HAP-1 (cell line): ENCODE results near the gene LGR5.

ENCODE experiments used
- DNase-seq, 2 experiments: peaks; one replicate each; pipeline ENCODE4 v3.0.0-alpha.2; 2016 to 2020; ENCODE audit warnings: low spot score in 2 of 2
- H3K27me3 ChIP-seq: fragments of 250-450 bp; sonication (Bioruptor Pico); 2 replicates; pipeline ENCODE4 v1.5.1; 2020; ENCODE audit warnings: low read depth, mild to moderate bottlenecking, moderate library complexity
- H3K36me3 ChIP-seq: fragments of 250-450 bp; sonication (Bioruptor Pico); replicated peaks from 2 replicates; pipeline ENCODE4 v1.5.1; 2020; ENCODE audit warnings: mild to moderate bottlenecking
- H3K4me1 ChIP-seq: fragments of 250-450 bp; sonication (Bioruptor Pico); 2 replicates; pipeline ENCODE4 v1.5.1; 2020; ENCODE audit warnings: mild to moderate bottlenecking
- H3K4me3 ChIP-seq: fragments of 250-450 bp; sonication (Bioruptor Pico); 2 replicates; pipeline ENCODE4 v1.5.1; 2020; ENCODE audit warnings: mild to moderate bottlenecking, moderate library complexity
- H3K9me3 ChIP-seq: fragments of 250-450 bp; sonication (Bioruptor Pico); 2 replicates; pipeline ENCODE4 v1.5.1; 2020; ENCODE audit warnings: mild to moderate bottlenecking, moderate library complexity
- in situ Hi-C: fragments of 300-500 bp; cut with MboI; formaldehyde crosslinking; loops from 3 replicates; pipeline ENCODE4 v1.14.3; 2020; ENCODE audit warnings: low sequenced_read_pairs, inconsistent platforms, mixed read lengths

LGR5 gene

DNA sequence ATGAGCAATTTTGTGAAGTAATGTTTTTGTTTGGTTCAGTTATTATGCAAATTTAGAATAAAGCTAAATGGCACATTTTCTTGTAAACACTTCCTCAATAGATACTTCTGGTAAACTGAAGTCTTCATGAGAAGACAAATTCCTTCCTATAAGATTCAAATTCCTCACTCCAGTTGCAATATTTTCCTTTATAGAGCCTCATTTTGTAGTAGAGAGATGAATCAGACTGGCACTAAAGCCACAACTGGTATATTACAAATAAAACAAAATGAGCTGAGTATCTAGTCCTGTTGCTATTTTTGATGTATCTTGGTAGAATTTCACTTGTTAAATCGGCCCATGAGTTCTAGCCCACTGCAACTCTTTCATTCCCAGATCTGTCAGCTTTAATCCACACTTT lies 5.5 kb downstream of the LGR5 start:
- Histone ChIP-seq H3K4me3 (no peak overlapping the region), H3K9me3 (no peaks in the 10 kb centered on the region), H3K27me3 (peaks cover 57% of the 10 kb centered on the region), H3K36me3 (no peaks in the 10 kb centered on the region), H3K4me1 (peaks cover 2% of the 10 kb centered on the region; the same call in 1 of the 2 replicates)
- no peak for DNase-seq
- in situ Hi-C loops, result loop anchor here (25.0 kb wide), 1 partner anchor 192 kb away; no protein-coding TSS in a partner anchor

DNA sequence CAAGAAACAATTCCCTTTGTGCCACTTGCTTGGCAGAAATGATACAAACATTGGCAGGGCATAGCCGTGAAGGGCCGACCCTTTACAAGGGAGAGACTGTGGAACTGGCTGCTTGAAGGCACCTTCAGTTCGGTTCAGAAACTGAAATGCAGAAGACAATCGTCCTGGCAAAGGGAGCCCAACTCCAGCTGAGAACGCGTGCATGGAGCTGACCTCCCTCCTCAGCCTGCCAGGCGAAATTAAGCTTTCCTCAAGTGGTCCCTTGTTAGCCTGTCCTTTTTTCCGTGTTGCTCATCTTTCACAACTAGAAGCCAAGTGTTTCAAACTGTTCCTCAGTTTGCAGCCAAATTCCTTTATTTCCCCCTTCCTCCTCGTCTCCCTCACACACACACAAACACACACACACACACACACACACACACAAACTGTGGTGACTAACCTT lies 8.1 kb downstream of the LGR5 start:
- in situ Hi-C loops, result loop anchor here (25.0 kb wide), 1 partner anchor 190 kb away; no protein-coding TSS in a partner anchor
- no peak for DNase-seq
- H3K4me1 ChIP-seq, result no peaks in the 10 kb centered on the region

GRCh38 chr12:71448150-71448581 lies 8.6 kb downstream of the LGR5 start:
- no peak for DNase-seq
- no peak overlapping the region for H3K4me3 ChIP-seq
- in situ Hi-C loops, result loop anchor here (25.0 kb wide), 1 partner anchor 189 kb away; no protein-coding TSS in a partner anchor
- H3K27me3 ChIP-seq, result peaks cover 30% of the 10 kb centered on the region
- H3K9me3 ChIP-seq, result no peaks in the 10 kb centered on the region
- no peaks in the 10 kb centered on the region for H3K36me3 ChIP-seq
- no peaks in the 10 kb centered on the region for H3K4me1 ChIP-seq

More for the DNA sequence above, 8.1 kb downstream of the LGR5 start:
- Histone ChIP-seq H3K27me3 (peaks cover 35% of the 10 kb centered on the region), H3K4me3 (no peak overlapping the region), H3K36me3 (no peaks in the 10 kb centered on the region), H3K9me3 (no peaks in the 10 kb centered on the region)

- DNase-seq, result no peak
- Histone ChIP-seq H3K4me3 (no peak overlapping the region), H3K36me3 (no peaks in the 10 kb centered on the region), H3K9me3 (no peaks in the 10 kb centered on the region), H3K4me1 (no peaks in the 10 kb centered on the region), H3K27me3 (peaks cover 21% of the 10 kb centered on the region)
- in situ Hi-C loops, result loop anchor here (25.0 kb wide), 1 partner anchor 188 kb away; no protein-coding TSS in a partner anchor
These were observed 9.9 kb downstream of the LGR5 start for GRCh38 chr12:71449373-71450070.

DNA sequence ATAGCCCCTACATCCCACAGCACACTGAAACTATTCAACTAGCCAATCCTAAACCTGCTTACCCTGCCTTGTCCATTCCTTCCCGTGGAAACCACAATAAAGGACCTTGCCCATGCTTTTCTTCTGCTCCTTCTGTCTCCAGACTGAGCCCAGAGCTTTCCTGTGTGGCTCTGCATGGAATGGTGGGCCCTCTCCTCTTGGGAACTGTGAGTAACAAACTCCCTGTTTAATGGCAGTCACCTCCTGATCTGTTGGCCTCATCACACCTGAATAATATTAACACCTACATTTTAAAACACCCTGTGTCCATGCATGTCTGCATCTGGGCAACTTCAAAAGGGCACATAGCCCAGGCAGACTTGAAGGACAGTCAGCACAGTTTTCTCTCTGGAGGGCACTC lies 12.4 kb downstream of the LGR5 start:
- Histone ChIP-seq H3K4me1 (no peaks in the 10 kb centered on the region), H3K9me3 (no peaks in the 10 kb centered on the region), H3K4me3 (no peak overlapping the region), H3K36me3 (no peaks in the 10 kb centered on the region), H3K27me3 (peaks cover 26% of the 10 kb centered on the region)
- in situ Hi-C loops, result no loop called here
- no peak for DNase-seq

GRCh38 chr12:71455028-71455737 lies 15.6 kb downstream of the LGR5 start:
- Histone ChIP-seq H3K9me3 (no peaks in the 10 kb centered on the region), H3K4me3 (no peak overlapping the region), H3K4me1 (no peaks in the 10 kb centered on the region), H3K27me3 (peaks cover 27% of the 10 kb centered on the region), H3K36me3 (no peaks in the 10 kb centered on the region)
- in situ Hi-C loops, result no loop called here
- DNase-seq, result no peak

DNA sequence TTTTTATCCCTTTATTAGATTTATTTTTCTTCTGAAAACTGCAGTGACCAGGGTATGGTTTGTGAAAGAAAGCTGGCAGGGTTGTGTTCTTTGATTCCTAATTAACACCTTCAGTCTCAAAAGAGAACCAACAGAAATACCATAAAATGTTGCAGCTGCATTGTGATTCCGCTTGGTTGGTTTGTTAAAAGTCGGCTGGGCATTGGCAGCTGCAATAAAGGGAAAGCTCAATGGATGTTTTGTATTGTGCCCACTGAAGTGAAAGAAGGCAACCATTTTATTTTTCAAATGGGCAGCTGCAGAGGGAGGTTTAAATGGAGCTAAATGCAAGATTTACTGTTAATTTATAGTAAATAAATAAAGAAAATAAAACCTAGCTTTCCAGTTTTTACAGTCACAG lies 16.7 kb downstream of the LGR5 start:
- Histone ChIP-seq H3K4me3 (no peak overlapping the region), H3K27me3 (peaks cover 25% of the 10 kb centered on the region), H3K4me1 (no peaks in the 10 kb centered on the region), H3K36me3 (no peaks in the 10 kb centered on the region), H3K9me3 (no peaks in the 10 kb centered on the region)
- no peak for DNase-seq
- in situ Hi-C loops, result no loop called here

- in situ Hi-C loops, result no loop called here
These were observed 17.4 kb downstream of the LGR5 start for GRCh38 chr12:71456990-71457389.

GRCh38 chr12:71460318-71460717 lies 20.7 kb downstream of the LGR5 start:
- Histone ChIP-seq H3K36me3 (no peaks in the 10 kb centered on the region), H3K4me1 (no peaks in the 10 kb centered on the region), H3K9me3 (no peaks in the 10 kb centered on the region), H3K27me3 (peaks cover 19% of the 10 kb centered on the region), H3K4me3 (no peak overlapping the region)
- DNase-seq, result no peak
- in situ Hi-C loops, result no loop called here

More at GRCh38 chr12:71456990-71457389, 17.4 kb downstream of the LGR5 start:
- H3K9me3 ChIP-seq, result no peaks in the 10 kb centered on the region
- no peaks in the 10 kb centered on the region for H3K36me3 ChIP-seq
- no peaks in the 10 kb centered on the region for H3K4me1 ChIP-seq
- H3K27me3 ChIP-seq, result peaks cover 25% of the 10 kb centered on the region
- no peak for DNase-seq
- H3K4me3 ChIP-seq, result no peak overlapping the region

DNA sequence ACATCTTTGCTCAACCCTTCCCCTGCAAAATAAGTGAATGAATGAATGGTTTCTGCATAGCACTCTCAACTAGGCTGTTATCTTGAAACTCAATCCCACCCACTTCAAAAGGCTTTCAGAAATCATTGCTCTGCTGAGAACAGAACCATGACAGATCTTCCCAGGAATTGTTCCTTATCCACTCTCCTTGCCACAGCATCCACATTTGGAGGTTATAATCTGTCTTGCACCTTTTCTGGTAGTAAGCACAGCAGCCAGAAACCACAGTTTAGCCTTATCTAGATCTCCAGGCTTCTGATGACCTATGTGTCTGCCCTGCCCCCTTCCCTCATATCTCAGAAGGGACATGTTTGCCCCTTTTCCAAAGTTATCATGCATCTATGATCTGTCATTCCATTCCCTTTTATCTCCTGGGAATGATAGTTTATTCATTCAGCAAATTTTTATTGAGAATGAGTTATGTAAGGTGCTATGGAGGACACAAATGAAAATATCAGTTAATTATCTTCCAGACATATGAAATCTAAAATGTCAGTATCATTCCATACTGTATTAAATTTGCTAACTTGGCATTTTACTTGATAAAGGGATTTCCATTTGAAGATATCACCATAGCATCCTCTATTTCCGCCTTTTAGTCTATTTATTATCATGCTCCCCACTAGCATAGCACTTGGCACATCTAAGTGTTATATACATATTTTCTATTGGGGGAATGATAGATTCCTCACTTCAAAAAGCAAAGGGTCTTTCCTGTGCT lies 21.4 kb downstream of the LGR5 start:
- H3K27me3 ChIP-seq, result peaks cover 17% of the 10 kb centered on the region
- in situ Hi-C loops, result no loop called here
- H3K36me3 ChIP-seq, result no peaks in the 10 kb centered on the region
- no peak for DNase-seq
- no peaks in the 10 kb centered on the region for H3K4me1 ChIP-seq
- H3K4me3 ChIP-seq, result no peak overlapping the region
- no peaks in the 10 kb centered on the region for H3K9me3 ChIP-seq

DNA sequence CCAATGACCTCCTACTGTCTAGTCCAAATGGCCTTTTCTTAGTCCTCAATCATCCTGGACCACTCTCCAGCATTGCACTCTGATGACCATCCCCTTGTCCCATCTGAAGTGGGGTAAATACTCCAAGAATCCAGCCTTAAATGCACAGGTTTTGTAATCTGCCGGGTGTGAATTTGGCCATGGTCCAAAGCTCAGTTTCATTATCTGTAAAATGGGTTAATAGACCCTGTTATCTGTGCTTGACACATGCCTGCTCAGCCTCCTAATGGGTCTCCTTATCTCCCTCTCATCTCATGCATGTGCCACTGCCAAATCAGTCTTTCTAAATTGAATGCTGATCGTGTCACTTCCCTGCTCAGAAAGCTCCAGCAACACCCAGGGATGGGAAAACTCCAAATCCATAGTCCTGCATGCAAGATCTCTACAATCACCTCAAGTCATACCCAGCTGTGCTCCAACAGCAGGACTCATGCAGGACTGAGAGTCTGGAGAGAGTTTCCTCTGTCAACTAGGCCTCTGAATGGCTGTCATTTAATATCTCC lies 22.3 kb downstream of the LGR5 start:
- peaks cover 8% of the 10 kb centered on the region for H3K27me3 ChIP-seq
- no peak for DNase-seq
- in situ Hi-C loops, result no loop called here
- H3K36me3 ChIP-seq, result no peaks in the 10 kb centered on the region
- no peaks in the 10 kb centered on the region for H3K4me1 ChIP-seq
- no peak overlapping the region for H3K4me3 ChIP-seq
- no peaks in the 10 kb centered on the region for H3K9me3 ChIP-seq

DNA sequence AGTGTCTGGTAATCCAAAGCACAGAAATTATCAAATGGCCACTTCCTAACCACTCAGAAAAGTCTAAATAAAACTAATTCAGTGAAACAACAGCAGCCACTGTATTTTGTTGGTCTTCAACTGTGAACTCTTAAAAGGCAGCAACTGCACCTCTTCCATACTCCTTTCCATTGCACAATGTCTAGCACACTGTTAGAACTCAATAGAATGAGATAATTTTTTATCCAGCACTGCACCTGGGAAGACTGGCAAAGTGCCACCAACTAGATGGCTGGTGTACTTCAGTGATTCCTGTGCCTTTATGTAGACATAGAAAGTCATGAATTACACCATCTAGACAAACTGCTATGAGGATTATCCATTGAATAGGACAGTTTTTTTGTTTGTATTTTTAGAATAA lies 26.2 kb downstream of the LGR5 start:
- Histone ChIP-seq H3K4me1 (no peaks in the 10 kb centered on the region), H3K4me3 (no peak overlapping the region), H3K27me3 (peaks cover 5% of the 10 kb centered on the region; the same call in 1 of the 2 replicates), H3K9me3 (no peaks in the 10 kb centered on the region), H3K36me3 (no peaks in the 10 kb centered on the region)
- in situ Hi-C loops, result no loop called here
- DNase-seq, result no peak

GRCh38 chr12:71469258-71469750 lies 29.7 kb downstream of the LGR5 start:
- DNase-seq, result no peak
- H3K27me3 ChIP-seq, result peaks cover 14% of the 10 kb centered on the region
- H3K36me3 ChIP-seq, result no peaks in the 10 kb centered on the region
- no peak overlapping the region for H3K4me3 ChIP-seq
- in situ Hi-C loops, result no loop called here
- no peaks in the 10 kb centered on the region for H3K4me1 ChIP-seq
- no peaks in the 10 kb centered on the region for H3K9me3 ChIP-seq
